Prostate gland (tissue), 2 donors: ENCODE measurements around the gene ACADM.

Experiments
- CTCF ChIP-seq, 4 experiments: fragments of 200-600 bp in 2 of 4; fragments of 450-650 bp in 2 of 4; sonication (generic) in 2 of 4; IDR thresholded peaks; 1 replicate in 3 of 4; 2 replicates in 1 of 4; pipeline ENCODE4 v1.5.1; 2016 to 2019; ENCODE audit warnings: antibody characterized with exemption in 4 of 4, mild to moderate bottlenecking in 2 of 4, moderate library complexity in 2 of 4
- POLR2A ChIP-seq: fragments of 450-650 bp; IDR thresholded peaks from one replicate; pipeline ENCODE4 v1.6.1; 2016; ENCODE audit warnings: antibody characterized with exemption, mild to moderate bottlenecking
- POLR2AphosphoS5 ChIP-seq: sonication (generic); formaldehyde crosslinking; IDR thresholded peaks from one replicate; pipeline ENCODE4 v1.6.1; 2017; ENCODE audit warnings: antibody characterized with exemption

- TF ChIP-seq POLR2A (no peak), POLR2AphosphoS5 (no peak), CTCF (IDR thresholded peaks at IDR 0.05) (no peak)
These were observed 3.7 kb upstream of the ACADM start for GRCh38 chr1:75720820-75721219.
